CD4-positive, alpha-beta T cell treated with Interleukin-10 for 1 hour (primary cell): Measurements from ENCODE around the gene MTF1.
A peak's percentile ranks its signal among the peaks of the same experiment; 100 is the strongest.

Experiments used
- DNase-seq: peaks from one replicate; pipeline ENCODE4 v3.0.0-alpha.2; 2020

MTF1 gene

DNA sequence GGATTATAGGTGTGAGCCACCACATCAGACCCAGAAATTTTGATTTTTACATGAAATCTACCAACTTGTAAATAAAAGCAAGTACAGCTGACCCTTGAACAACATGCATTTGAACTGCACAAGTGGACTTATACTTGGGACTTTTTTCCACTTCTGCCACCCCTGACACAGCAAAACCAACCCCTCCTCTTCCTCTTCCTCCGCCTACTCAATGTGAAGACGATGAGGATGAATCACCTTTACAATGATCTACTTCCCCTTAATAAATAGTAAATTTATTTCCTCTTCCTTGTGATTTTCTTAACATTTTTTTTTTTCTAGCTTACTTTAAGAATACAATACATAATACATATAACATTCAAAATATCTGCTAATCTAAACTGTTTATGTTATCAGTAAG, 33.9 kb downstream of the MTF1 start:
- DNase-seq: no peak

DNA sequence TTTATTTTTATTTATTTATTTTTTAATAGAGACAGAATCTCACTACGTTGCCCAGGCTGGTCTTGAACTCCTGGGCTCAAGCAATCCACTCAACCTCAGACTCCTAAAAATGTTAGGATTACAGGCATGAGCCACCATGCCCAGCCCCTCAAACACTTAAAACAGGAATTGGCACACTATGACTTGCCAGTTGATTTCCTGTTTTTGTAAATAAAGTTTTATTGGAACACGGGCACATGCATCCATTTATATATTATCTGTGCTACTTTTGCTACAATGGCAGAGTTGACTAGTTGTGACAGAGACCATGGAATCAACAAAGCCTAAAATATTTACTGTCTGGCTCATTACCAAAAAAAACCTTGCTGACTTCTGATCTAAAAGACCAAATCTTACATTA, 35.4 kb downstream of the MTF1 start:
- no peak for DNase-seq

DNA sequence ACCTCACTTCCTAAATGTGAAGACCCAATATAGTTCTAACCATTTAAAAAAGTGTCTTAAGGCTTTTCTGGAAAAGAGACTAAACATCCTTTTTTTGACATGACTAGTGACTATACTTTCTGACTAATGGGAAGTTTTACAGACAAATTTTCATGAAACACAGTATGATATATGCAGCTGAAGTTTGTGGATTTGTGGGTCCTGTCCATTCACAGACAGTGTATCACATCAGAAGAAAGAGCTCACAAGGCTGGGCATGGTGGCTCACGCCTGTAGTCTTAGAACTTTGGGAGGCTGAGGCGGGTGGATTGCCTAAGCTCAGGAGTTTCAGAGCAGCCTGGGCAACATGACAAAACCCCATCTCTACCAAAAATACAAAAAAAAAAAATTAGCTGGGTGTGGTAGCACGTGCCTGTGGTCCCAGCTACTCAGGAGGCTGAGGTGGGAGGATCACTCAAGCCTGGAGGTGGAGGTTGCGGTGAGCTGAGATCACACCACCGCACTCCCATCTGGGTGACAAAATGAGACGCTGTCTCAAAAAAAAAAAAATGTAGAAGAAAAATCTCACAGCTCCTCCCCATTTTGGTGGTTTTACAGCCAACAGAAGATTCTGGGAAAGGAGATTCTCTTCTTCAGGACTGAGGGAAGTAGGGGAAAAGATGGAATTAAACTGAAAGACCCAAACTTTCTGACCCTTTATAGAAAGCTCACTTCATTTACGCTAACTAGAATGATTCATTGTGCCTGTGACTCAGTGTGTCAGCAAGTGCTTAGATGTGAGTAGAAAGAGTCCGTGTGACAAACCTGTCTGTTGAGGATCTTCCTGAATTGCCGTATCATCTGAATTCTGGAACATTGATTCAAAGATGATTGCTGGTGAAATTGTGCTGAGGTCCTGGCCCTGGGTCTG, 36.2 kb downstream of the MTF1 start:
- DNase-seq: no peak

DNA sequence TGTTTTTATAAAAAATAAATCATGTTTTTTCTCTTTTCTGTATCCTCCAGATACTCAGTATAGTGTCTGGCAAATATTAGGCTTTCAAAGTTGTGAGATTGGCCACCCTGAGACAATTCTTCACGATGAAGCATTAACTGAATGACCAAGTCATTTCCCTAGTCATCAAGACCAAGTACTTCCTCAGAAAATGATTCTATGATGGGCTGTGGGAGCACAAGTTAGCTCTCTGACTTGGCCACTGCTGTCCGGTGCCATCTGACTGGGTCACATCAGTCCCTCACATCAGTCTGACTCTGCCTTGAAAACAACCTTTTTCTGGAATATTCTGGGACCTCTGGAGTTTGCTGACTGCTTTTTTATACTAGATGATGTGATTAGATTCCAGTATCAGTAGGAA, 37.9 kb downstream of the MTF1 start:
- DNase-seq: no peak

DNA sequence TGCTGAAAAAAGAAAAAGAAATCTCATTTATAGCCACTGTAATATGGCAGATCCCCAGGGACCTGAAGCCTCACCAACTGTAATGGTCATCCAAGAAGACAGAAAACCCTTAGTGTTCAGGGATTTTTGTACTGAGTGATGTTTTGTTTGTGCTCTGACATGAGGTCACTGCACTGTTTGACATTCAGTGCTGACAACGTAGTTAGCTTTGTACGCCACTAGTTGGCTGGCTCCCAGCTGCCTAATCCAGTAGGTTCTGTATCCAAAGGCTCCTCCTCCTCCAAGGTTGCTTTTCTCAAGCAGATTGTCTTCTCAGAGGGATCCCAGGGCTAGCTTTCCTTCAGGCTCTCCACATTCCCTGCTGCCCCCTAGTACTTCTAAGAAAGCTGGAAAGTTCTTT, 41.9 kb downstream of the MTF1 start:
- no peak for DNase-seq

DNA sequence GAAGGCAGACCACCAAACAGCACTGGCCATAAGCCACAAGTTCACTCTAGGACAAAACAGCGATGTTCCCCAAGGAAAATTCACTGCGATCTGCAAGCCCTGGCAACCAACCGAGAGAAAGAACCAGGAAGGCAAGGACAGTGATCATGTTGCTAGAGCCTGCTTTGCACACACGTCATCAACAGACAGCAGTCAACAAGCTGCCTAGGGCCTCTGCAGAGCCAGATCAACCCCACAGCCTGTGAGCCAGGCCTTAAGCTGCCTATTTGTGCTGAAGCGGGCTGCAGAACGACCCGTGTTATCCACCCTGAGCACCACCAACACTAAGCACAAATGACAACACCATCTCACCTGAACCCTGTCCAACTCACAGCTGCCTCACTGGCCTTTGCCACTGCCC, 45.1 kb downstream of the MTF1 start:
- DNase-seq: no peak

DNA sequence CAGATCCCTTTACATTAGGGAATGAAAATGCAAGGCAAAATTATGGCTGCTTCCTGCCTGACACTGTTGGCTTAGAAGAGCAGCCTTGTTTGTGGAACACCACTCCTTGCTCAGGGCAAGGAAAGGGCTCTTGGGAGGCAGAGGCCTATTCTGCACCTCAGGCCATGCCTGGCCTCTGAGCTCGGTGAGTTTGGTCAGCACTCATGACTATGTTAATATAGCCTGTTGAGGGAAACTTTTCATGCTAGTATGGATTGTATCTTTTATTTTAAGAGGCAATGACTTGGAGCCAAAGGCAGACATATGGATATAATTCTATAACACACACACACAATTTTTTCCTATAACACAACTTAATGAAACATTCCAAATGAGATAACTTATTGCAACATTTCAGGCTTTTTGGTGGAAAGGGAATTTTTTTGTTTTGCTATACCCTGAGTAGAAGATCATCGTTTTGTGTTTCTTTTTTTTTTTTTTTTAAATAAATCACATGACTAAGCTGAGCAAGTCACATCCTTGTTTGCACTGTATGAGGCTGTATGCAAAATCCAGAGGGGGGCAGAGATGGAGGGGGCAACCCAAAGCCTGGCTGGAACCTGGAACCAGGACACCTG, 45.8 kb downstream of the MTF1 start:
- DNase-seq: no peak

DNA sequence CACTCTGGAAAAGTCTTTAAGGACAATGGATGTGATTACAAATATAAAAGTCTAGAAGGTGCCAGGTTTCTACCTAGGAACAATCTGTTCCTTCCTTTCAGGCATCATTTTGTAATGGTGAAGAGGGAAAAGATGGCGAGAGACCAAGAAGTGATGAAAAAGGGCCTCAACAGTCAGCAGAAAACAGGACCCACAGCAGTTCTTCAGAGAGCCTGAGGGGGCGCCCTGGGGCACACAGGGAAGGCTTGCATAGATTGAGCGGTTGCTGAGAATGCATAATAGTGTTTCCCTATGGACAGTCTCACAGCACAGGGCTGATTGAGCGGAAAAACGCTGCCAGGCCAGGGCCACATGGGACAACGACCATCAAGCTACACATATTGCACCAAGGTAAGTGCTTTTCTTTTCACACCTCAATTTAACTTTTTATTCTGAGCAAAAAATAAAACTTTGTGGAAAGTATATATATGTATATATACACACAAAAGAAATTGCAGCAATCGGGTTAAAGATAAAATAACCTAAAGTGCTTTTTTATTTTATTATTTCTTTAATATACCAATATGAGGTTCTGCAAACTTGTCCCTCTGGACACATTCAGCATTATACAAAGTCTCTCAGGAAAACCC, 48.3 kb downstream of the MTF1 start:
- peak; percentile 77 for DNase-seq

DNA sequence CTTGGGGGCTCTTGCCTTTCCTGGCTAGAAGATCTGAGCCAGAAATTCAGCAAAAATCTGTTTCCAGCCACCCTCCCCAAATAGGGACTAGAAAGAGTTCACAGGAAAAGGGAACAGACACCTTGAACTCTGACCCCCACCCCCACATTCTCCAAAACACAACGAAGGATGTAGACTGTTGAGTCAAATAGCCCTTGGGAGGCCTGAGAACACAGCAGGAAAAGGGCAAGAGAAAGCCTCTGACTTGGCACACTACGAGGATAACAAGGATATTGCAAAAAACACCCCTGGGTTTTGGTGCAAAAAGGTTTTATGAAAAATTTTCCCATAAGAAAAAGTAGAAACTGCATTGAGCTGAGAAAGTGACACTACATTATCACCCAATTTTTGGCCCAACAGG, 49.5 kb downstream of the MTF1 start:
- DNase-seq: no peak

DNA sequence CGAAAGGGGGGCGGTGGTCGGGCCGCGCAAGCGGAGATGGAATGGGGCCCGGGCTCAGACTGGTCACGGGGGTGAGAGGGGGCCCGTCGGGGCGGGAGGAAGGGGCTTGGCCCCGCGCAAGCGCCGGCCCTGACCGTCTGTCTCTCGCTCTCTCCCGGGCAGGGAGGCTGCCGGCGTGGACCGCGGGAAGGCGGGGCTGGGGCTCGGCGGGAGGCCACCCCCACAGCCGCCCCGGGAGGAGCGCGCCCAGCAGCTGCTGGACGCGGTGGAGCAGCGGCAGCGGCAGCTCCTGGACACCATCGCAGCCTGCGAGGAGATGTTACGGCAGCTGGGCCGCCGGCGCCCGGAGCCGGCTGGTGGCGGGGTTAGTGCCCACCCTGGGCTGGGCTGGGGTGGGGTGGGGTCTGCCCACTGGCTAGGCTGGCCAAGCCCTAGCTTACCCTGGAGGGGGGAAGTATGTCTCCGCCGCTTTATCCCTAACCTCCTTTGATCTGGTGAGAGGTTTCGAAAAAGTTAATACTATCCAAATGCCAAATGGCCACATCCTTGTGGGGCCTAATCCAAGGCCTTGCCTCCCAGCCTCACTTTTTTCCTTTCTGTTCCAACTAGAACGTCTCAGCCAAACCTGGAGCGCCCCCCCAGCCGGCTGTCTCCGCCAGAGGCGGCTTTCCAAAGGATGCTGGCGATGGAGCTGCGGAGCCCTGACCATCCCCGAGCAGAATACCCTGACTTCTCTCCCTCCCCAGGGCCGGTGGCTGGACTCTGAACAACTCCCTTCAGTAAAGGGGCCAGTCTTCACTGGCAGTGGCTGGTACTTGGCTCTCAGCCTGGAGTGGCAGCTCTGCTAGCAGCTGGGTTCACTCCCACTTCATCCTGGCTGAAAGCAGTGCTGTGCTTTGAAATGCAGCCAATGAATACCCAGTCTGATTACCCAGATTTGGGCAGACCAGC, 50.7 kb downstream of the MTF1 start:
- no peak for DNase-seq

DNA sequence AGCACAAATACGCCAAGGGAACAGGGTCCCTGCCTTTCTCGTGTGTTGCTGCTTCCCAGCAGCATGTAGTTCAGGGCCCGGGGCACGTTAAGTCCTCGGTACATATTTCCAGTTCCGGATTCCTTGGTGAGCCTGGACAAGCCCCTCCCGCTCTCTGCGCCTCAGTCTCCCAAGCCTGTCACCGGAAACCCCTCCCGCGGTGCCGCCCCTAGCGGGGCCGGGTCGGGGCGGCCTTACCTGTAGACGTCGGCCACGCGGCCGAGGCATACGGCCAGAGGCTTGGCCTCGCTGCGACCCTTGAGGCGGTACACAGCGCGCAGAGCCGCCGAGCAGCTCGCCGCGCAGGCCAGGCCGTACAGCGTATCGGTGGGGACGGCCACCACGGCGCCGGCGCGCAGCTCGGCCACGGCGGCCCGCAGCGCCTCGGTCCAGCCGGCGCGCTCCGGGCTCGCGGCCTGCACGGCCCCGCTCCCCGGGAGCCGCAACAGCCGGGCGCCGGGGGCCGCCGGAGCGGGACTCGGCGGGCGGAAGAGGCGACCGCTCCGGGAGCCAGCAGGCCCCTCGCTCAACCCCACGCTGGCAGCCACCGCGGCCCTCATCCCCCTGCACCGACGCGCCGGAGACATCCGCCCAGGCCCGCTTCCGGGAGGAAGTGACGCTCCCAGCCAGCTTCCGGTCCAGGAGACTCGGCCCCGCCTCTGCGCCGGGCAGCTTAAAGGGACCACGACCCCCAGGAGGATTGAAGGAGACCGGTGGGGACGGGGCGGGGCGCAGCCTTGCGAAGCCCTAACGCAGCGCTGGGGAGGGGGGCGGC, 51.6 kb downstream of the MTF1 start, which contains the start of the genes C1orf122 and YRDC:
Gene C1orf122 (plus strand): TSS at position 236 of the 814 bp plus-strand sequence. CDS start 615 bp downstream, outside the sequence.
Gene YRDC (minus strand): TSS at position 654 of the 814 bp plus-strand sequence. CDS start 28 bp downstream, at position 626.
- peak; percentile 93 for DNase-seq

DNA sequence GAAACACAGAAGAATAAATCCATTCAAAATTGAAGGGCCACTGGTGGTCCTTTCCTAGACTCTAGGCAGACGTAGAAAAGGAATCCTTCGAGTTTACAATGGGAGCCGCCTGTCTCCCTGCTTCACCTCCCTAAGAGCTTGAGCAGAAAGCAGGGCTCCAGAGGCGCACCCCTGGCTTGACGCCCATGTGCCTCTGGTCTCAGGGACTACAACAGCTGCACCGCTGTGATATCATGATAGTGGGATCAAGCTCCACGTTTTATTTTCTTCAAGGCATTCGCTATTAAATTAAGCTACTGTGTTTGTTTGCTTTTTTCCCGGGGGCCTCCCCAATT, 52.2 kb downstream of the MTF1 start:
- DNase-seq: no peak

DNA sequence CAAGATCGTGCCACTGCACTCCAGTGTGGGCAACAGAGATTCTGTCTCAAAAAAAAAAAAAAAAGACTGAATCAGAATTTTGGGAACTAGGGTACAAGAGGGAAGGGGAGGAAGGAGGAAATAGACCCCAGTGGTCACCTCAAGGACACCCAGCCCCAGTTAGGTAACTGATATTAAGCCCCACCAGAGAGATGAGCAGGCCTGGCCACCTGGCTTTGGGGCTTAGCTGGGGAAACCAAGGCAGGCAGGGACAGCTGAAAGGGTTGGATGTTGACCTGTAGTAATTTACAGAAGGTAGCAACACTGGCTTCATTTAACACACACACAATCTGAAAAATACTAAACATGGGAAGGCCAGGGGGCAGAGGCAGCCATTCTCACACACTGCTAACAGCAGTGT, 57.0 kb downstream of the MTF1 start:
- DNase-seq: no peak

DNA sequence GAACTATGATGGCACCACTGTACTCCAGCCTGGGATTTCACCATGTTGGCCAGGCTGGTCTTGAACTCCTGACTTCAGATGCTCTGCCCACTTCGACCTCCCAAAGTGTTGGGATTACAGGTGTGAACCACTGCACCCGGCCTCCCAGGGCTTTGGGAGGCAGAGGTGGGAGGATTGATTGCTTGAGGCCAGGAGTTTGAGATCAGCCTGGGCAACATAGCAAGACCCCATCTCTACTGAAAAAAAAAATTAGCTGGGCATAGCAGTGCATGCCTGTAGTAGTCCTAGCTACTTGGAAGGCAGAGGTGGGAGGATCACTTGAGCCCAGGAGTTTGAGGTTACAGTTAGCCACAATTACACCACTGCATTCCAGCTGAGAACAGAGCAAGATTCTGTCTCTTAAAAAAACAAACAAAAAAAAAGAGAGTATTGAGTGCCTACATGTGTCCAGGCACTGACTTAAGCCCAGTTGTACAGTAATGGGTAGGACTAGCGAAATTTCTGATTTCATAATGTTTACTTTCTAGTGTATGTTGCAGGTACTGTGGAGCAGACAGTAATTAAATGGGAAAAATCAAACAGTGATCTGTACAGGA, 61.5 kb downstream of the MTF1 start:
- DNase-seq: no peak

DNA sequence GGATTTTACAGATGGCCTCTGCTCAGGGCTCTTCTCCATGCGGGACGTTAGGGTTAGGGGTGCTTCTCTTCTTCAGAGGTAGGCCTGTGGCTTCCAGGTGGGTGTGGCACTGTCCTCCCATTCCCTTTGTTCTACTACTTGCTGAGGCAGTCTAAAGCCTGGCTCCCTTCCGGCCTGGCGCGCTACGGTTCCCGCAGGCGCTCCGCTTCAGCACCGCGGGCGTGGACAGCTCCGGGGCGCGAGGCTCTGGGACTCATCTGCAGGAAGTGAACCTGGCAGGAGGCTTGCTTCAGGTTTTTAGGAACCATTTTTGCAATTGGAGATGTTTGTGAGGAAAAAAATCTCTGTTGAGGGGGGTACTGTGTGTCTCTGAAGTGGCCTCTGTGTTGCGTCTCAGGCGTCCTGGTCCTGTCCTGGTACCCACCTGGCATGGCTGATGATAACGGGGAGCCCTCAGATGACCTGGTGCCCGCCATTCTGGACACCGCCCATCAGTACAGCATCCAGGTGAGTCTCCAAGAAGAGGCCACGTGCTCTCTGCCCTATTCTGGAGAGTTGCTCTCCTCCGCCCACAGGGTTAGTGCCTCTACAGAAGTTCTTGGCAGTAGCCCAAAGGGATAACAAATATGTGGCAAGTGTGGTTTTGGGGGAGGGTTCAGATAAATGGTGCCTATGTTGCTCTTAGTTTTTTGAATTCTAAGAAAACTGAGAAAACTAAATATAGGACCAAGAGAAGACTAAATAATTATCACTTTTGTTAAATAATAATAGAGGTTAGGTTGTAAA, 63.9 kb downstream of the MTF1 start:
- DNase-seq: peak; percentile 36

DNA sequence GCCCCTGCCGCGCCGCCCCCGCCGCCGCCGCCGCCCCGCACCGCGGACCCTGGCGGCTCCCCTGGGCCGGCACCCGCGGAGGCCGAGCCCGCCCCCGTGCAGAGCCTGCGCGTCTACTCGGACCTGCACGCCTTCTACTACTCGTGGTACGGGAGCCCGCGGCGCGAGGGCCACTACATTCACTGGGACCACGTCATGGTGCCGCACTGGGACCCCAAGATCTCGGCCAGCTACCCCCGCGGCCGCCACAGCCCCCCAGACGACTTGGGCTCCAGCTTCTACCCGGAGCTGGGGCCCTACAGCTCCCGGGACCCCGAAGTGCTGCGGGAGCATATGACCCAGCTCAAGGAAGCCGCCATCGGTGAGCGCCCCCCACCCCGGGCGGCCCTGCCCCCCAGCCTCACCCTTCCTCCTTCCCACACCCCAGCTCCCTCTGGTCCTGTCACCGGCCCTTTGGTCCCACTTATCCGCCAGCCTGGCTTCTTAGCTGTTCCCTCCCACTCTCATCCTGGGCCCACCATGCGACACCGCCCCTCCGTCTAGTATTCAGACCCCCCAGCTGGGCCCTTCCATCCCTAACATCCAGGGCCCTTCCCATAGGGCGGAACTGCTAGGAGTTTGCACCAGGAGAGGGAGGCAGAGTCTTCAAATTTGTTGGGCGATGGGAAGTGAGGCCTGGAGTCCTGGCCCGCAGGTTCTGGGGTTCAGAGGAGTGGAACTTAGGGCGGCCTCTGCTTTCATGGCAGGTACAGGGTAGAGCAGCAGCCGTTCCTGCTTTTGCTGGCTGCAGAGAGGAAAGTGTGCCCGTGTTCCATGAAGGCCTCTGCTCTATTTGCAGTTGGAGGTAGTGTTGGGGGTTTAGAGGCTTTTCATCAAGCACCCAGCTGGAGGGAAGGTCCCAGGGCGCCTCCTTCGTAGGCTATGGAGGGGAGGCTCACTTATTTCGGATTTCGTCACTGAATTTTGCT, 64.7 kb downstream of the MTF1 start:
- DNase-seq: no peak

DNA sequence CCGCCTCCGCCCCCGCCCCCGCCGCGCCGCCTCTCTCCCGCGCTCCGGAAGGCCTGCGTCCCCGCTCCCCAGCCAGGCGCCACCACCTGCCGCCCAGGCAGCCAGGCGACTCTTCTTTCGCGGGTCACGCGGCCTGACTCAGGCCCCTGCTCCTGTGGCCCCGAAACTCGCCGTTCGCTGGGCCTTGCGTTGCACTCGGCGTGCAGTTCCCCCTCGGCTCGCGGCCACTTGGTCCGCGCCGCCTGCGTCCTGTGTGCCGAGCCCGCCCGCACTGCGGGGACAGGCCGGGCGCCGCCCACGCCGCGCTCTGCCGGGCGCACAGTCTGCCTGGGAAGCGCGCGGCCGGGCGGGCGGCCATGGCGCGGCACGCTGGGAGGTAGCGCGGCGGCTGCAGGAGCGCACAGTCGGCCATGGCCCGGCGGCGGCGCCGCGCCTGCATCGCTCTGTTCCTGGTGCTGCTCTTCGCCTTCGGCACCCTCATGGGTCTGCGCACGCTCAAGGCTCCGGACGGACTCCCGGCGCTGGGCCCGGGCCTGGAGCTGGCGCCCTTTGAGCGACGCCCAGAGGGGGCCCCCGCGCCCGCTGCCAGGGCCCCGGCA, 65.5 kb downstream of the MTF1 start, which contains the start of gene MANEAL:
Gene MANEAL (plus strand): TSS at position 75 of the 599 bp plus-strand sequence. CDS start 336 bp downstream, at position 411.
- peak; percentile 28 for DNase-seq

DNA sequence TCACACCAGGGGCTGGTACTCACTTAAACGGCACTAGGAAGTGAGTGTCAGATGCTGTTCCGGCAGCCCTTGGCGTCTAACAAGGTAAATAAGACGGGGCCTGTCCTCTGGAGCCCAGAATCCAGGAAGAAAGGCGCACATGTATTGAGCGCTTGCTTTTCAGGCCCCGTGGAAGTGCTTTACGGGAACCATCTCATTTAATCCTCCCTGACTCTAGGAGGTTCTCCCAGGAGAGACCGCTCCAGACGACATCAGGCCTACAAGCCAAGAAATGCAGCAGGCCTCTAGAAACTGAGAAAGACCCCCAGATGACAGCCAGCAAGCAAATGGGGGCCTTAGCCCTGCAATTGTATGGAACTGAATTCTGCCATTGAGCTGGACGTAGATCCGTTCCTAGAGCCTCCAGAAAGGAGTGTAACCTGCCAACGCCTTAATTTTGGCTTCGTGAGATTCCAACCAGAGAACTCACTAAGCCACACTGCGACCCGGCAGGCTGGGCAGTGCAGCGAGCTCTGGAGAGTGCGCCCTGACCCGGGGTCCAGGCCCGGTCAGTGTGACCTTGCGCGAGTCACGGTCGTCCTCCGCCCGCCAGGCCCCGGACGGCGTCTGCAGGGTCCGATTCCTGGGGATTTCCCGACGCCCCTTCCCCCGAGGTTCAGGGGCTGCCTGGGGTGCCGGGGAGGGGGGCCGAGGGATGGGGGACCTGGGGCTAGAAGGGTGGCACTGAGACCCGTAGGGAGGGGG, 66.3 kb downstream of the MTF1 start:
- DNase-seq: no peak
